Spinal cord (tissue), 10 donors: Measurements from ENCODE around the gene CHRM4. TPM values are rescaled to one million over a fixed set of nuclear protein-coding genes. Genes with fewer than 3 reads are reported as not detected.

Experiments used
- DNase-seq, 6 donors: peaks; one replicate each; pipeline versions ENCODE4 v3.0.0 to v3.0.0-alpha.2; 2013 to 2015; ENCODE audit warnings: low spot score in 6 of 6, low read depth in 4 of 6
- H3K27ac ChIP-seq: one replicate; pipeline ENCODE4 v1.5.1; 2013; ENCODE audit warnings: low read depth, low read length, control low read depth
- H3K27me3 ChIP-seq: one replicate; pipeline ENCODE4 v1.6.1; 2013; ENCODE audit warnings: low read length; ENCODE audit not compliant: control insufficient read depth, insufficient read depth
- H3K36me3 ChIP-seq: one replicate; pipeline ENCODE4 v1.6.1; 2013; ENCODE audit warnings: low read length; ENCODE audit not compliant: control insufficient read depth, insufficient read depth
- H3K4me1 ChIP-seq: one replicate; pipeline ENCODE4 v1.6.1; 2013; ENCODE audit warnings: low read length; ENCODE audit not compliant: control insufficient read depth, insufficient read depth
- H3K4me3 ChIP-seq: one replicate; pipeline ENCODE4 v1.5.1; 2013; ENCODE audit warnings: low read depth, low read length, control low read depth
- H3K9me3 ChIP-seq: one replicate; pipeline ENCODE4 v1.6.1; 2013; ENCODE audit warnings: low read length; ENCODE audit not compliant: control insufficient read depth, insufficient read depth
- WGBS: methylation state at CpG from one replicate; pipeline ENCODE4 v1.1.5; 2013; ENCODE audit warnings: missing lambda C conversion rate; ENCODE audit not compliant: insufficient coverage; 5-methylcytosine and 5-hydroxymethylcytosine counted together
- polyA plus RNA-seq, 2 donors: library from polyadenylated mRNA; unstranded; fragments of 120-200 nt; gene quantifications; one replicate each; pipeline ENCODE4 v1.2.1, GENCODE V29; 2013; ENCODE audit not compliant: insufficient read length in 2 of 2
- total RNA-seq, 2 donors: library from RNA; depleted of rRNA in 1 of 2; stranded (reverse); fragments of 120-200 nt in 1 of 2; fragments of >200 nt in 1 of 2; gene quantifications; one replicate each; pipeline versions ENCODE4 v1.2.3 to v1.2.4, GENCODE V29; 2013 to 2014
- donor health status: healthy.

The CHRM4 gene
- total and polyA plus RNA-seq, 4 donors, result 1.0 to 7.6 (median 5.5) TPM

GRCh38 chr11:46363031-46363407, 28.6 kb downstream of the CHRM4 start:
- peaks cover 48% of the 10 kb centered on the region for H3K4me1 ChIP-seq
- H3K4me3 ChIP-seq, result no peak overlapping the region
- peaks cover 59% of the 10 kb centered on the region for H3K36me3 ChIP-seq
- DNase-seq, result no peak
- H3K27ac ChIP-seq, result no peak overlapping the region
- no peaks in the 10 kb centered on the region for H3K27me3 ChIP-seq
- WGBS, result 50% methylated on average over 9 of the region's 9 CpGs
- no peaks in the 10 kb centered on the region for H3K9me3 ChIP-seq

- Histone ChIP-seq H3K36me3 (peaks cover 57% of the 10 kb centered on the region), H3K9me3 (no peaks in the 10 kb centered on the region), H3K27me3 (no peaks in the 10 kb centered on the region), H3K4me3 (no peak overlapping the region), H3K27ac (no peak overlapping the region), H3K4me1 (peaks cover 42% of the 10 kb centered on the region)
- DNase-seq, result no peak
- 86% methylated on average over 20 of the region's 20 CpGs for WGBS
These were observed 29.2 kb downstream of the CHRM4 start for GRCh38 chr11:46362156-46363030.

- peak in 2 of 6 donors; percentile 43 to 56 for DNase-seq
- 42% methylated on average over 25 of the region's 26 CpGs for WGBS
These were observed 30.1 kb downstream of the CHRM4 start for GRCh38 chr11:46361283-46362155.

DNA sequence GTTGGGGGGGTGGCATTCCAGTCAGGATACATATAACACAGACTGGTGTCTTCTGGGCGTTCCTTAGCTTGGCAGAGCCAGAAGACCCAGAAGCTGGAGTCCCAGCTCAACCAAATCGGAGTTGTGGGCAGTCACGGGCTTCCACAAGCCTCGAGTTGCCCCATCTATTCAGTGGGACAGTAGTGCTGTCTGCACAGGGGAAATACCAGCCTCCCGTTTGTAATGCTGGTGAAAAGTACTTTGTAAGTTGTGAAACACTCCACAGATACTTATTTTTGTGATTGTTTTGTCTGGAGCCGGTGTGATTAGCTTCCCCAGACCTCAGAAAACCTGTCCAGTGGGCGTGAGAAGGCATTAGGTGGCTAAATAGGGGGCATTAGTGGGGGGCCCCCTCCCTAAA, 30.7 kb downstream of the CHRM4 start:
- Histone ChIP-seq H3K36me3 (peaks cover 50% of the 10 kb centered on the region), H3K4me3 (no peak overlapping the region), H3K27me3 (no peaks in the 10 kb centered on the region), H3K4me1 (peaks cover 35% of the 10 kb centered on the region), H3K27ac (no peak overlapping the region), H3K9me3 (no peaks in the 10 kb centered on the region)
- no peak for DNase-seq
- WGBS, result 86% methylated on average over 4 of the region's 7 CpGs

More at GRCh38 chr11:46361283-46362155, 30.1 kb downstream of the CHRM4 start:
- Histone ChIP-seq H3K4me3 (peak overlapping the region; percentile 10), H3K27me3 (no peaks in the 10 kb centered on the region), H3K36me3 (peaks cover 51% of the 10 kb centered on the region), H3K27ac (no peak overlapping the region), H3K4me1 (peaks cover 35% of the 10 kb centered on the region), H3K9me3 (no peaks in the 10 kb centered on the region)

DNA sequence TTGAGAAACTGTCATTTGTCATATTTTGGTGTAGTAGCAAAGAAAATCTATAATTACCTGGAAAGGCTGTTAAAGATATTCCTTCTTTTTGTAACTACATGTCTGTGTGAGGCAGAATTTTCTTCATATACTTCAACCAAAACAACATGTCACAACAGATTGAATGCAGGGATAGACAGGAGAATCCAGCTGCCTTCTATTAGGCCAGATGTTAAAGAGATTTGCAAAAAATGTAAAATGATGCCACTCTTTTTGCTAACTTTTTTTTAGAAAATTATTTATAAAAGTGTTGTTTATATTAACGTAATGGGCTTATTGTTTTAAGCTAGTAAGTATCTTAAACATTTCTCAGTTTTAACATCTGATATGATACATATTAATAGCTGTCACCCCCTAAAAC, 31.6 kb downstream of the CHRM4 start:
- Histone ChIP-seq H3K36me3 (peaks cover 45% of the 10 kb centered on the region), H3K27ac (no peak overlapping the region), H3K9me3 (no peaks in the 10 kb centered on the region), H3K4me3 (no peak overlapping the region), H3K27me3 (no peaks in the 10 kb centered on the region), H3K4me1 (peaks cover 35% of the 10 kb centered on the region)
- DNase-seq, result no peak
- WGBS, result no CpG with 5 or more reads among the region's 1 CpG

DNA sequence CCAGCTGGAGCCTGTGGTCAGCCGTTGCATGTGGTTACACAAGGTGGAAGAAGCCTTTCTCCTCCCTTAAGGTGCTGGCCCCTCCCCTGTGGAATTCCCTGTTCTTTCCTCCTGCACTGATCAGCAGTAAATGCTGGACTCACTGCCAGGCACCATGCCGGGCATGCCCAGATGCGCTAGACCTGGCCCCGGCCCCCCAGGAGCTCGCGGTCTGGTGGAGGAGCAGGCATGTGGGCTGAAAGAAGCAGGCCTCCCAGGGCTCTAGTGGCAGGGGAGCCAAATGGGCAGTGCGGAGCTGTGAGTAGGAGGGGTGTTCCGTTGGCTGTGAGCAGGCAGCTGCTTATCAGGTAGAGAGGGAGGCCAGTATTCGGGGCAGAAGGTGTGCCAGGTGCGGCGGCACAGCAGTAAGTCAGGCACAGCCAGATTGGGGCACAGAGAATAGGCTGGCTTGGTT, 34.1 kb downstream of the CHRM4 start:
- 80% methylated on average over 11 of the region's 11 CpGs for WGBS
- Histone ChIP-seq H3K27me3 (no peaks in the 10 kb centered on the region), H3K4me3 (no peak overlapping the region), H3K27ac (no peak overlapping the region), H3K9me3 (no peaks in the 10 kb centered on the region), H3K36me3 (peaks cover 37% of the 10 kb centered on the region), H3K4me1 (peaks cover 31% of the 10 kb centered on the region)
- no peak for DNase-seq

- Histone ChIP-seq H3K4me3 (no peak overlapping the region), H3K9me3 (no peaks in the 10 kb centered on the region), H3K36me3 (peaks cover 37% of the 10 kb centered on the region), H3K27me3 (no peaks in the 10 kb centered on the region), H3K27ac (no peak overlapping the region), H3K4me1 (peaks cover 31% of the 10 kb centered on the region)
- WGBS, result 56% methylated on average over 1 of the region's 7 CpGs
- DNase-seq, result no peak
These were observed 34.6 kb downstream of the CHRM4 start for GRCh38 chr11:46356924-46357482.

DNA sequence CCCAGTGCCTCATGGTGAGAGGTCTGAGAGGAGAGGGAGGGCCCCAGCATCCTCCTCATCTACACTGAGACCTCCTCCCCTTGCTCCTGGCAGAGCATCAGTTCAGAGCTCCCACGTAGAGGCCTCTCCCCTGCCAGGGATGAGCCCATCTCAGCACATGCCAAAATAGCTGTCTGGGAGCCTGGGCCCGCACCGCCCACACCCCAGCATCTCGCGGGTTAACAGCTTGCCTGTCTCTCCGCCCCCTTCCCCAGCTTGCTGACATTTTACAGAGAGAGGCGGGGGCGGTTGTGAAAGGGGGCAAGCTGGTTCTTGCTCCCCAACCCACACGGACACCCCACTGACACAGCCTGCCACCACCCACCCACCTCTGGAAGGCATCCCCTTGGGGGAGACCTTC, 37.9 kb downstream of the CHRM4 start:
- no peaks in the 10 kb centered on the region for H3K27me3 ChIP-seq
- no peak for DNase-seq
- H3K27ac ChIP-seq, result no peak overlapping the region
- H3K4me3 ChIP-seq, result no peak overlapping the region
- H3K9me3 ChIP-seq, result no peaks in the 10 kb centered on the region
- WGBS, result 26% methylated on average over 7 of the region's 9 CpGs
- peaks cover 45% of the 10 kb centered on the region for H3K36me3 ChIP-seq
- H3K4me1 ChIP-seq, result peaks cover 38% of the 10 kb centered on the region

DNA sequence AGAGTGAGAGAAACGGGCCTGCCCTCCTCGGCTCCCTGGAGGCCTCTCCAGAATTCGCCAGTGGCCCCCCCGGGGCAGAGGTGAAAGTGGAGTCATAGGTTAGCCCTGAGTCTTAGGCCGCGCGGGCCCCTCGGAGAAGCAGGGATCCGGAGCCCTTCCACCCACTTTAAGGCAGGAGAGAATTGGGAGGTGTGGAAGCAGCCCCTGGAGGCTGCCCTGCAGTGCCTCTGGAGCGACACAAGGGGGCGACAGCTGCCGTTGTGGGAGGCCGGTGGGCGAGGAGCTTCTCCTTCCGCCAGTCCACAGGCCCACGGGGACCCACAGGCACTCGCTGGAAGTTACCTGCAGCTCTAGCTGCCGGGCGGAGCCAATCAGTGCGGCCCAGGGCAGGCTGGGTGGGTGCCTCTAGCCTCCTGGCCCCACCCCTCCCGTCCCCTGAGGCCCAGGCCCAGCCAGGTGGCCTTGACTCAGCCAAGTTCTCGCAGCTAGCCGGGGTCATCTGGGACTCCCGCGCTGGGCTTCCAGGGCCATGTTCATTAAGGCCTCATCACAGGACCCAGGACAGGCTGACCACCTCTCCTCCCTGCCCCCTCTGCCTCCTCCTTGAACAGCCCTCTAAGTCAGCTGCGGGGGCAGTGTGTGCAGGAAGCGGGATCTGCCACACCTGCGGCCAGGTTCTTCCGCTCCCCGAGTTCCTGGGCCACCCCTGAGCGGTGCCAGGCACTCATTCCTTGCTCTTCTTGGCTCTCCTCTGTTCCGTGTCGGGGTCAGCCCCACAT, 39.3 kb downstream of the CHRM4 start:
- H3K27ac ChIP-seq, result no peak overlapping the region
- H3K27me3 ChIP-seq, result no peaks in the 10 kb centered on the region
- DNase-seq, result no peak
- no peak overlapping the region for H3K4me3 ChIP-seq
- peaks cover 40% of the 10 kb centered on the region for H3K36me3 ChIP-seq
- WGBS, result 52% methylated on average over 32 of the region's 33 CpGs
- no peaks in the 10 kb centered on the region for H3K9me3 ChIP-seq
- H3K4me1 ChIP-seq, result peaks cover 48% of the 10 kb centered on the region
